GM21825 (cell line): Measurements from ENCODE around the gene ID2.

Source experiments
- ATAC-seq: cut with Tn5 transposase; IDR thresholded peaks from one replicate; pipeline ENCODE4 v1.9.1; 2021; ENCODE audit warnings: mild to moderate bottlenecking, moderate library complexity; ENCODE audit not compliant: unreplicated experiment

The ID2 gene, protein sequence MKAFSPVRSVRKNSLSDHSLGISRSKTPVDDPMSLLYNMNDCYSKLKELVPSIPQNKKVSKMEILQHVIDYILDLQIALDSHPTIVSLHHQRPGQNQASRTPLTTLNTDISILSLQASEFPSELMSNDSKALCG

GRCh38 chr2:8681786-8682692, at the start of gene ID2:
Gene ID2 (plus strand): TSS chr2:8682056. CDS start chr2:8682166, 110 bp downstream.
- peak; percentile 59 for ATAC-seq

DNA sequence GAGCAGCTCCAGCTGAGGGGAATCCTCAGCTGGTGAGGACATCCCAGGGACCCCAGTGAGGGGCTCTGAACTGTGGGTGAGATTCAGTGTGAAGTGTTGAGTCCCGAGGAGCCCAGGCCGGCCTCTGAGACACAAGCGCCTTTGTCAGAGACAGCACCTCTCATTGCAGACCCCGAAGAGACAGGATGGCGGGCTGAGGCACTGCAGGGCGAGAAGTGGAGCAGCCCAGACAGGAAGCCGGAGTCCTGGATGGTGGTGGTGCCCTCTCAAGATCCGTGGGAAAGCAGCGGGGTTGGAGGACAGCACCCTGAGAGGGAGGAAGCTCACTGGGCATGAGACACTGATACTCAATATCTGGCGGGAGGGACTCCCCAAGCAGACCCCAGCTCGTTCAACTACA, 49.1 kb upstream of the ID2 start:
- no peak for ATAC-seq

DNA sequence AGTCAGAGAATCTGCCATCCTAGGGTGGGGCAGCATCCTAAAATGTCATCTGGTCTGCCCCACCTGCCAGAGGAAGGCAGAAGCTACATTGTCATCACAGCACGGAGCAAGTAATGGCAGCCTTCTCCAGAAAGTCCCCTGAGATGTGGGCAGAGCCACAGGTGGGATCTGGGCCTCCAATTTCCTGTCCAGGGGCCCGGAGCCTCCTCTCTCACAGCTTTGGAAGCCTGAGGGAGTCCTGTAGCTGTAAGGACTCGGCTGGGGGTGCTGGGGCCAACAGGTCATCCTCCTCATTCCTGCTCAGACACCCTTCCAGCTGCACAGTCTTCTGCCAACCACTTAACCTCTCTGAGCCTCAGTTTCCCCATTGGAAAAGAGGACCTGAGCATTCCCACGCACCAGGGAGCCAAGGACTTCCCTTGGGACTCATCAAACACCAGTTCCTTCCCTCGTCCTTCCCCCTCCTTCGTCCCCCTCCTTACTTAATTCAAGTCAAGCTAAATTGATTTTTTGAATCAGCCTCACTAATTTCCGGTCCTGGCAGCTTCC, 48.6 kb upstream of the ID2 start:
- ATAC-seq, result no peak

- ATAC-seq, result no peak
These were observed 48.0 kb upstream of the ID2 start for GRCh38 chr2:8633735-8634313.

- no peak for ATAC-seq
These were observed 47.2 kb upstream of the ID2 start for GRCh38 chr2:8634466-8635172.

GRCh38 chr2:8636041-8636491, 45.8 kb upstream of the ID2 start:
- ATAC-seq, result no peak

- ATAC-seq, result no peak
These were observed 44.9 kb upstream of the ID2 start for GRCh38 chr2:8636721-8637636.

GRCh38 chr2:8638327-8638726, 43.5 kb upstream of the ID2 start:
- ATAC-seq, result no peak

- no peak for ATAC-seq
These were observed 42.7 kb upstream of the ID2 start for GRCh38 chr2:8639122-8639635.

DNA sequence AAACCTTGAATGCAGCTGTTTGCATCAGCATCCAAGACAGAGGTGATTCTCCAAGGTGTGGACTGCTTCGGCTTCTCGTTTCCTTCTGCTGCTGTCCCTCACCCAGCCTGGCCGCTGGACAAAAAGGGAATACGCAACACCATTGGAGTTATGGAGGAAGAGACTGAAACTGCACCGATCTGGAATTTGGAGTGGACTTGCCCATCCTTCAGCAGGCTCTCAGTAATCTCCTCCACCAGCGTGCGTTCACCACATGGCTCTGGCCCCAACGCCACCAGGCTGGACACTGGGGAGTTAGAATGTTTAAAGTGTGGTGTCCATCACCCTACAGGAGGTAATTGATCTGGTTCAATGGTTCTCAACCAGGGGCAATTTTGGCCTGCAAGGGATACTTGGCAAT, 41.4 kb upstream of the ID2 start:
- ATAC-seq, result no peak

- ATAC-seq, result no peak
These were observed 40.4 kb upstream of the ID2 start for GRCh38 chr2:8641301-8641965.

DNA sequence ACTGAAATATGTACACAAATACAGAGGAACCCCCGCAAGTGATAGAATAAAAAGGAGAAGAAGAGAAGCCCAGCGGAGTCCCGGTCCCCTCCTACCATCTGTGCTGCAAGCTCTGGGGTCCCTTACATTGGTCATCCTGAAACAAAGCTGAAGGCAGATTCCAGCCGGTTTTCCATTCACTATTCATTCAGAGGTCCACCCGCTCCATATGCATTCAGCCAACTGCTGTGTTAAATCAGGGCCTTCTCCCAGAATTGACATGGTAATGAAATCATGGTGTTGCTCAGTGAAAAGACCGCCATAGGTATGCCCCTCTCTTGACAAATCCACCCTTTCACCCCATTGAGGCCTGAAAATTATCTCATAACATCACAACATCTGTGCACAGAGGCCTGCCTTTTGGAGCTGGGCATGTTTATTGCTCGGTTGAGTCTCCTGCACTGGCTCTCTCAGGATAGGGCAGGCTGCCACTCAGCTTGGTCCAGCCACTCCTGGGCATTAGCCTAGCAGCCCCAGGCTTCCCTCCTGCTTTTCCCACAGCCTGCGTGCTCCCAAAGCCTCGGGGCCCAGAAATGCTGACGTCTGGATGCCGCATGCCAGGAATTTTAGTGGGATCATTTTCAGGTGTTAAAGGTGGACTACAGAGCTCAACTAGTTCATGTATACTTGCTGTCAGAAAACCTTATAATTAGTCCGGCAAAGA, 39.3 kb upstream of the ID2 start:
- ATAC-seq, result no peak

DNA sequence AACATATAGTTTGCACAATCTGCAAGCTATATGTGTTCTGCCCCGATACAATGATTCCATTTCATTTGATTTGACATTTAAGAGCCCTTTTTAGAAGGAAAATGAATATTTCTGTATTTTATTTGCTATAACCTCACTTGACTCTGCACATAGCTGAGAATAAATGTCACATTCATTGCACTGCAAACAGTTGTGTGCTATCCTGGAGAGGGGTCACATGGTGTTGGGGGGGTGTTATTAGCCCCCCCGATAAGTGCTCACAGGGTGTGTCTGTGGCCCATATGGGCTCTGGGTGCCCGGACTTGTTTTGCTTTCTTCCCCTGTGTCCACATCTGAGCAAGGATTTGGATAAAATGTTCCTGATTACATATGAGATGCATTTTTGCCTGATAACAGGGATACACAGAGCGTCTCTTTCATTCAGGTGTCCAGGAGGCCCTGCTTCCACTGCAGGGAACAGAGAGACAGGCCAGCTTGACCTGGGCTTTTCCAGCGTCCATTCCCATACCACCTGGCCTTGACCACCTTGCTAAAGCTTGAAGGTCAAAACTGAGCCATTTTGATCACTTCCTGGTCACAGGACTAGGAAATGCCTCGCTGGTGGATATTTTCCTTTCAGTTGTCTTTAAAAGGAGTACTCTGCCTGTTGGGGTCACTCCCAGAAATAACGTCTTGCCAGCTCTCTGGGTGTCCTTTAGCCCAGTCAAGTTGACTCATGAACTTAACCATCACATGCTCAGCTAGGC, 38.4 kb upstream of the ID2 start:
- no peak for ATAC-seq

- no peak for ATAC-seq
These were observed 37.9 kb upstream of the ID2 start for GRCh38 chr2:8643996-8644356.

- ATAC-seq, result no peak
These were observed 37.2 kb upstream of the ID2 start for GRCh38 chr2:8644605-8645175.

DNA sequence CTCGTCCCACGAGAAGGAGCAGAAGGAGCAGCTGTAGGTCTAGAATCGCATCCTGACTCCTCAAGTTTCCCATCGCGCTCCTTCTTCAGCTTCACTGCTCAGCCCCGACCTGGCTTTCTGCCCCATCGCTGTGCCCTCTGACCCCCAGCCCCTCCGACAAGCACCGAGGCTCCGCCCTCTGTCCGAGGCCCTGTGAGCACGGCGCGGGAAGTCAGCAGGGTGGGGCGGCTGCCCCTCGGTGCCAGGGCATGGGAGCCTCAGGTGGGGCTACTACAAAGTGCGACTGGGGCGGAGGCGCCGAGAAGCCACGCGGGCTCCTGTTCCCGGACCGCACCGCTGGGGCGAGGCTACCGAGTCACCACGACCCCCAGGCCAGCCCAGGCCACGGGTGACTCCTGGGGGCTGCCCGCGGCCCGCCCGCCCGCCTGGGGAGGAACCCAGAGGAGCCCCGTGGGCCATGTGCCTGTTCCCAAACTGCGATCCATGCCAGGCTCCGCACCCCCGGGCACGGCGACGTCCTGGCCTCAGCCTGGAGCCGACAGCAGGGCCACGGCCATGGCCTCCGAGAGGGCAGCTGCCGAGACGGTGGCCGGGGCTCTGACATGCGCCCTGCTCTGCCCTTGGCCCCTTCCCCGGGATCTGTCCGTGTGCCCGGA, 36.6 kb upstream of the ID2 start:
- no peak for ATAC-seq

GRCh38 chr2:8646731-8647461, 35.0 kb upstream of the ID2 start:
- no peak for ATAC-seq
